Activated CD4-positive, alpha-beta T cell treated with anti-CD3 and anti-CD28 coated beads for 24 hours (primary cell): ENCODE measurements around the gene SLIT3.

Experiments used
- DNase-seq, 2 donors: peaks; one replicate each; pipeline ENCODE4 v3.0.0-alpha.2; 2020; ENCODE audit warnings: low read depth in 2 of 2

SLIT3 gene

DNA sequence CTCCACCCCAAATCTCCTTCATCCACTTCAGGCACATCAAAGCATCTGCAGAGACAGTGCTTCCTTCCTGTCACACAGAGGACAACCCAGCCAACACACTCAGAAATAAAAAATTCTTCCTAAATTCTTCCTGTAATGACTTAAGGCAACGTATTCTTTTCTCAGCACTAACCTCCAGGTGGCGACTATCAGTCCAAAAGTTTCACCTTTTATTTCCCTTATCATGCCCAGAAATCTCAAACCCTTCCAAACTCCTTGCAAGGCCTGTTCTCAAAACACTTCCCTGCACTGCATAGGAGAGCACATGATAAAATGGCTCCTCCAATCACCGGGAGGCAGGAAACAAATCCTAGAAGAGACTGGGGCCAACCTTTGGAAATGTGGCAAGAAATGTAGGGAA, 35.1 kb downstream of the SLIT3 start:
- DNase-seq: no peak

DNA sequence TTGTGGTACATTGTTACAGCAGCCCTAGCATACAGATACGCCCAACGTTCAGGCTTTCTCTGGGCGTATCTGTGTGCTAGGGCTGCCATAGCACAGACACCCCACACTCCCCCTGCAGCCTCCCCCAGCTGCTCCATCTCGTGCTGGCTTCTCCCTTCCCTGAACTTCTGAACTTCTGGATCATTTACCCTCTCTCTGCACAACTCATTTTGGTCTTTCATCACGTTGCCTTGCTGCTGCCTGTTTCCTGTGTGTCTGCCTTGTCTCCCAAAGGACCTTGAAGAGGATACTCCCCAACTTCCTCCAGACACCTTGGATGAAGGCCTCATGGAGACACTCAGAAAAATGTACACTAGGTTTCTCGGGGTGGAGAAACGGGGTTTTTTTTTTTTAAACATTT, 37.3 kb downstream of the SLIT3 start:
- no peak for DNase-seq

DNA sequence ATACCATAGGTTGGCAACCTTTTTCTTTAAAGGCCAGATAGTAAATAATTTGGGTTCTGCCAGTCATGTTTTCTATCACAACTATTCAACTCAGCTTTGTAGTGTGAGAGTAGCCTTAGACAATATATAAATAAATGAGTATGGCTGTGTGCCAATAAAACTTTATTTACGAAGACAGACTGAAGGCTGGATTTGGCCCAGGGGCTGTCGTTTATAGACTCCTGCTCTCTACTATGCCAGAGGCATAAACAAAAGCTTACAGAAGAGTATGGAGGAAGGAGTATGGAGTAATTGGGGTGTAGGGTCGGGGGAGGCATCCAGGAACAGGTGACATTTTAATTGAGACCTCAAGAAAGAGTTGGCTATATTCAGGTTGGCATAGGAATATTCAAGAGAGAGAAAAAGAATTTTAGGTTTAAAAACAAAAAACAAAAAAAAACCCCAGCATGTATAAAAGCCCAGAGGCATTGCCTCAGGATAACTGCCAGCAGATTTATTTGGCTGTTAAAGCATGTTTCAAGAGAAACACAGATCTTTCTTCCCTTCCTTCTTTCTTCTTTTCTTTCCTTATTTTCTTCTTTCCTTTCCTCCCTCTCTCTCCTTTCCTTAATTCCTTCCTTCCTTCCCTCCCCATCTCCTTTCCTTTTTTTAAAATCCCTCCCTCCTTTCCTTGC, 39.9 kb downstream of the SLIT3 start:
- DNase-seq: no peak

DNA sequence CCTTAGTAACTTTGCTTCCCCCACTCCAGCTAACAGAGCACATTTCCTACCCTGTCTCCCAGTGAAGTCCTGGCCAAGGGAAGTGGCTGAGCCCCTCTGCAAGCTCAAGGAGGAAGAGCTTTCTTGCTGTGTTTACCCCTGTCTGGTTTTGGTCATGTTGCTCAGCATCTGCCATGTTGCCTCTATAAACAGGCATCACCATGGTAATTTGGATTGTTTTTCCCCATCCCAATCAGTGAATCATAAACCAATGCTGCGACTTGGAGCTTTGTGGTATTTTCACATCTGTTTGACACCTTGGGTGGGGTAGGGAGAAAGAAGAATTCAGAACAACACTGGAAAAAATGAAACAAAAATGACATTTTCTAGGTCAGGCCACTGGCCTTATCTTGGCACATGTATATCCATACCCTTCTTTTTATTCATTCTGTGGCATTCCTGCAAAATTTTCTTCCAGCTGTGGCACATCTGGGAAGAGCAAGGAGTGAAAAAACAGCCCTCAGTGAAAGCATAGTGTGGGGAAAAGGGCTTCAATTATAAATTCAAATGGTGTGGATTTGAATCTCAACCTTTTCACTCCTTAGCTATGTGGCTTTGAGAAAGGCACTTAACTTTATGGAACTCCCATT, 42.5 kb downstream of the SLIT3 start:
- no peak for DNase-seq

- DNase-seq: no peak
Observed at GRCh38 chr5:169256191-169256590, 44.7 kb downstream of the SLIT3 start.

DNA sequence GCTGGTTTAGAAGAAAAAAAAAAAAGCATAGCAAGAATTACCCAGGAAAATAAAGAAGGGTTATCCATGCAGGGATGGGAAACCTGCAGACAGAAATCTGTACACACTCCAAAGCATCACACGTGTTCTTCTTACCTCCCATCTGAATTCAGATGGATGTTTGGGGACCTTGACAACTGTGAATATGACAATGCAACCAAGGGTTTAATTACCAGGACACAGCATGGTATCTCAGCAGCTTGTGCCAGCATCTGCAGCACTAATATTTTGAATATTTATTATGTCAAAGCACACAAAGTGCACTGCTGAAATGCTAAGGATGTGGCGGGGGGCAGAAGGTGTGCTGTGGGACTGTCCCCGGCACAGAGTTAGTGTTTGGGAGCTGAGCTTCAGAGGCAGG, 47.9 kb downstream of the SLIT3 start:
- no peak for DNase-seq

DNA sequence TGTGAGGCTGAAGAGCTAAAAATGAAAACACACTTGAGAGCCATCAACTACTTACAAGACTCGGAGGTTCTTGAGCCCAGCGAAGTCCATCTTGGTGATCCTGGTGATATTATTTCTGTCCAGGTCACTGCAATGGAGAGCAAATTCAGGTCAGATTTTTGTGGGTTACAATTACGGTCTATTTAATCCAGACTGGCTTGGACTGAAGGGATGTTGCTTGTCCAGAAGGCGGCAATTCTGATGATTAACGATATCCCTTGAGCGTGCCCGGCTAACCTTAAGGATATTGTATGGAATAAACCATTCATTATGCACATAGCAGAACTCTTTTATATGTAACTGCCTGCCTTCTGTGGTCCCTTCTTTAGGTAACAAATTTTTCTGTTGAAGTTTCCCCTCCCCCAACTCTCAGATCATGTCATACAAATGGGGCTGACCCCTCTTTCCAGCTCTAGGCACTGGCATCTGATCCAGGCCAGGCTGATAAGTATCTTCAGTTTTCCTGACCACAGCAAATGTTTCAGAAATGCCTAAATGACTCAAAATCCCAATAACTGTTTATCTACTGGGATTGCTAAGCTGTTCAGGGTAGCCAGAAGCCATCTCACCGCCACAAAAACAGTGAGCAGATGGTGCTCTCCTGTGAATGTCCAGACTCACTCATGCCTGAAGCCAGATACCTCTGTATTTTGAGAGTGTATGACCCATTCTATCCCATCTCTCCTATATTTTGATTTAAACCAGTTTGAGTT, 49.4 kb downstream of the SLIT3 start:
- no peak for DNase-seq

GRCh38 chr5:169250887-169251286, 50.1 kb downstream of the SLIT3 start:
- no peak for DNase-seq

DNA sequence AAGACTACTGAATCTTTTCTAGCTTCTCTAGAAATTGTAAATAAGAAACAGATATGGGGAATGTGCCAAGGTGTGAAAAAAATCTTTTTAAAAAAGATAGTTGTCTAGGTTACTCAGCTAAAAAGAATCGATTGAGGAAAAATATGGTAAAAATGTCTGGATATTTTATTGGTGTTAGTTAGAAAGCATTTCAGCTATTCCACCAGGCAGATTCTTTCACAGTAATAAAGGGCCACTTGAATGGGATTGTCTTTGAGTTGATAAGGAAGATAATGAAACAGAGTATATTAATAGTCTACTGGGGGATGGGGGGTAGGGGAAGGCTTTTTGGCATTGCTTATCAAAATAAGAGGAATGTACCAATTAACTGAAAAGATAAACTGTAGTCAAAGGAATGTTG, 51.9 kb downstream of the SLIT3 start:
- no peak for DNase-seq

DNA sequence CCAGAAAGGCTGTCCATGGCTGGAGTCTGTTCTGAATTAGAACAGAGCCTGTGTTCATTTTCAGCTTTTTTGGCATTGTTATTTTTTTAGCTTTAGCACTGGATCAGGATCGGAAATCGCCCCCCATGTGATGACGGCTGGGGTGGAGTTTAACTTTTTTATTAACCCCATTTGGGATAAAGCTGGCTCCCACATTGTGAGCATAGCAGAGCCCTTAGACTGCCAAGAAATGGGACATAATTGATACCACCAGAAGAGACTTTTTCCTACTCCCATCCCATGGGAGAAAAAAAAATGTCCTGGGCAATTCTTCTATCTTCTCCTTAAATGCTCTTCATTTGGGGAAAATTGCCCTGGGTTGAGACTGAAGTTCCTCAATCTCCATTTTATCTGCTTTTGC, 52.4 kb downstream of the SLIT3 start:
- DNase-seq: no peak

DNA sequence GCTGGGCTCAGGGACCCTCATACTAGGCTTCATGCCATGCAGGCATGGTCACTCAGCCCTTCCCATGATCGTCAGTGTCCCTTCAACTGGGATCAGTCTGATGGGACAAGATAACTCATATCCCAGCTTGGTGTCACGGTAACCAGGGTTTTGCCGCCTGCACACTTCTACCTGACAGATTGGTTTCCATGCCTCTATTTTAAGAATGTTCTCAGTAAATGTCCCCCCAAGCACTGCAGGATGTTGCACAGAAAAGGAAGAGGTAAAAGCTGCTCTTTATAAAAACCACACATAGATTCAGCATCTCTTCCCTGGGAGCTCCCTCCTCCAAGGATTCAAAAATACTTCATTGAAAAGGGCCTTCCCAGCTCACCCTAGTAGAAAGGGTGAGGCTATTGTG, 56.1 kb downstream of the SLIT3 start:
- no peak for DNase-seq

DNA sequence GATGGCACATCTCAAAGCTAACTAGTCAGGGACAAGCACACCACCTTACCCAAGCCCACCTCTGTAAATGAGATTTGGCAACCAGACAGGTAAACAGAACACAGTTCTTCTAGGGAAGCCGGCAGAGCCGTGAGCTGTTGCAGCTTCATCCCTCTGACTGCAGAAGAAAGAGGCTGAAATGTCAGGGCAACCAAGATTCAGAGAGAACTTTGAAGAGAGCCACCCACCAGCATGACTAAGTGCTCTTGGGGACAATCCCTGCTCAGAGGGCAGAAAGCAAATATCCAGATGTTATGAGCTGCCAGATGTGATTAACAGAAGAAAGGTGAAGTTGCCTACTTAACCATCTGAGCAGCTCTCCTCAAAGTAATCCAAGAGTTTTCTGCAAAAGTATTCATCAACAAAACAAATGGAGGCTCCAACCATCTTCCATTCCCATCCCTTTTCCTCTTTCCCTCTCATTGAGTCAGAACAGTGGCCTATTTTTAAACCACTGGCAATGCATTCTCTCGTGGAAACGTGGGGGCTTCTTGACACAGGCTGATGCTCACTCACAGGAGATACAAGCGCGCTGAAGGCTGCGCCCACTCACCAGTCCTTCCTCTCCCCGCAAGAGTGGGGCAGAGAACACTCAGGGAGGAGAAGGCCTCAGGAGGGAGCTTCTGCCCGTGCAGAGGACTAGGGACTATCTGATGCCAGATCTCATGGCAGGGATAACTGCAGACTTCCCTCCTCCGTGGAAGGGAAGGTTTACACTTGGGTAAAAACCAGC, 57.1 kb downstream of the SLIT3 start:
- no peak for DNase-seq

GRCh38 chr5:169242849-169243186, 58.1 kb downstream of the SLIT3 start:
- no peak for DNase-seq

DNA sequence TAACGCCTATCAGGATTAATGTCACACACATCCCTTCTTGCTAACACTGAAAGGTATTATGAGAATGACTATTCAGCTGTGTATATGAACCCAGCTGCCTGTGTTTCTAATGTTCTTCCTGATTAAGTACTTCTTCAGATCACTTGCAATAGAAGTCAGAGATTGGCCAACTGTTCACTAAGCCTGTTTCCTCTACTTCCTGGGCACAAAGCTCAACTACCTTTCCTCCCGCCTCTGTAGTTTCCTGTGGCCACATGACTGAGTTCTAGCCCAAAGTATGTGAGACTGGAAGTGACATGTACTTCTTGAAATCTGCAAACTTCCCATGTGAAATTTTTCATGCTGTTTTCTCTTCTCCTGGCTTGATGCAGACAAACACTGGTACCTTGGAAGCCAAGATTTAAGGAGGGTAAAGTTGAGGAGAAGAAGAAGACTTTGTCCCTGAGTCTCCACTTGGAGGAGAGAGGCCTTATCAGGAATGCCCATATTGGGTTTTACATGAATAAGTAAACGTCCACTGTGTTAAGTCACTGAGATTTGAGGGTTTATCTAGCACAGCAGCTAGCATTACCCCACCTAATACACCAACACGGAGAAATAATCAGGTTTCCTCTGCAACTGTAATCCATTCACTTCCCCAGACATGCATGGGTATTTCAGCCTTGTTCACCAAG, 58.6 kb downstream of the SLIT3 start:
- no peak for DNase-seq

- DNase-seq: no peak
Observed at GRCh38 chr5:169229342-169229892, 71.5 kb downstream of the SLIT3 start.

DNA sequence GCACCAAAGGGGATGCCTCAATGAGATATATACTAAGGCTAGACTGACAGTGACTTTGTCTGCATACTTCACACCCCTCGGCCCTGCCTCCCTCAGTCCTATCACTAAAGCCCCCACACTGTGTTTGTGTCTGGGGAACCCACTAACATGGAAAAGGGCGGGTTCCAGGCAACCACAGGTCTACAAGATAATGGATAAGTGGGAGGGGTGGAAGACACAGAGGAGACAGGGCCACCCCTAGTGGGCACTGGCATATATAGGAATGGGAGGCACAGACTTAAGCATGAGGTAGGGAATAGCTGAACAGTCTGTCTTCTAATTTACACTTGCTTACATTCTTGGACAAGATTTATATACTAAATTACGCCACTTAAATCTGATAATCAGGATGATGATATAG, 74.0 kb downstream of the SLIT3 start:
- no peak for DNase-seq

DNA sequence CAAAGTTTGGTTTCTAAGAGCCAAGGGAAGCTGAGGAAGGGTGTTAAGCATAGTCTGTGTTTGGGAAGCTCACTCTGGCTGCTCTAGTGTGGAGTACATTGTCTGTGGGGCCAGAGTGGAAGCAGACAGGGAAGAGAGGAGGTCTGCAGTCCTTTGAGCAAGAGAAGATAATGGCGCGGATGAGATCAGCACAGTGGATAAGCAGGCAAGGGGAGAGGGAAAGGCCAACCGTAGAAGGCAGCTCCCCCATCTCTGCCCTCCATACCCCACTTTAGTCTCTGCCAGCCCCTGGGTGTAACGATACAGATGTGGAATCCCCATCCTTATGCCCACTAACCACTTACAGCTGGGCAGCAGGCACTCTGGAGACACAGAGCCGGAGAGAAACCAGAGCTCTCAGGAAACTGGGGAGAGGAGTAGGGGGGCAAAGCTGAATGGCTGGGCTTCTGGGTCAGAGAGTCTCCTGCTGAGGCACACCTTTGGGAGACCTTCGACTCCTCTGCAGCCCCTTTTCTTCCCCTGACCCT, 75.0 kb downstream of the SLIT3 start:
- no peak for DNase-seq

DNA sequence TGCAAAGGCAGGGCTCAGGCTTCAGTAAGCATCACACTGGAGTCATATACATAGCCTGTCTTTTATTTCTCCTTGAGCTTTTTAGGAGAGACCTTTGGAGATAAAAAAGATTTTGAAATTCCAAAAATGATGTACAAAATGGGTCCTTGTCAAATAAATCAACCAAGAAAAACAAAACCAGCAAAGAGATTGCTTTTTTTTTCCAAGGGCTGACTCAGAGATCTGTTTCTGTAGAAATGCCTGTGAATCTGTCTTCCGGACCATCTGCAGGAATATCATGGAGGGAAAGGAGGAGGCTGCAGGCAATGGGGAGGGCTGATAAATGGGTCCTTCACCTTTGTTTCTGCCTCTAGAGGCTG, 77.4 kb downstream of the SLIT3 start:
- DNase-seq: no peak

DNA sequence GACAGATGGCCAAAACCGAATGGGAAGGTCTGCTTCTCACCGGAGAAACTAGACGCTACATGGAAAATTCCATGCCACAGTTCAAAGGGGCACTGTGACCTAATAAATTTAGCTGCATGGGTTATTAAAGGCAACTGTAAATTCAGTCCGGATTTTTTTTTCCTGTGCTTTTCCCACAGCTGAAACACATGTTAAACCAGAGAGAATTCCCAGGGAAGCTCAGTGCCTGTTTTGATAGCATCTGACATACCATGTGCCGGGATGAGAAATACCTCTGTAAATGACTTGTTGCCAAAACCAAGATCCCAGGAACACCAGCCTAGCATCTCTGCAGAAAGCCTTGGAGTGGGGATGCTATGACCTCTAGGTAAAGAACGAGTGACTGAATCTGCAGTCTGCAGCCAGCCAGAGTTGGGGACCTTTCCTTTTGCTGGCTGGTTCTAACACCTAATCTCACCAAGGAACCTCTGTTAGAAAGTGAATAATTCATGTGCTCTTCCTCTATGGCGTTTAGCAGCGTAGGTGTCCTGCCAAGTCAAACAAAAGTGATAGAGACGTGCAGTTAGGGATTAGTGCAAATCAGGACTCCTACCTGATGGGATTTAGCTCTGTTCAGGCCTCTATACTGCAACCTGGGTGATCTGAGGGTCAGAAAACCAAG, 77.9 kb downstream of the SLIT3 start:
- DNase-seq: no peak

GRCh38 chr5:169221519-169221918, 79.4 kb downstream of the SLIT3 start:
- no peak for DNase-seq

GRCh38 chr5:169219961-169220360, 81.0 kb downstream of the SLIT3 start:
- no peak for DNase-seq
